Tibial artery (tissue), 4 donors: ENCODE results near the gene IFNE.

ENCODE experiments used
- DNase-seq, 2 donors: peaks; one replicate each; pipeline ENCODE4 v3.0.0-alpha.2; 2019
- H3K27ac ChIP-seq, 2 donors: fragments of 200-600 bp; sonication (generic) in 1 of 2; 1 replicate in 1 of 2; 2 replicates in 1 of 2; pipeline ENCODE4 v1.5.1; 2018 to 2019; ENCODE audit warnings: mild to moderate bottlenecking in 1 of 2
- H3K27me3 ChIP-seq, 2 donors: fragments of 200-600 bp; sonication (generic) in 1 of 2; one replicate each; pipeline versions ENCODE4 v1.5.1 to v1.6.0; 2016 to 2019
- H3K36me3 ChIP-seq, 3 donors: fragments of 200-600 bp; sonication (generic) in 2 of 3; one replicate each; pipeline ENCODE4 v1.5.1; 2016 to 2019; ENCODE audit warnings: mild to moderate bottlenecking in 2 of 3
- H3K4me1 ChIP-seq, 4 donors: fragments of 200-600 bp; sonication (generic) in 2 of 4; 1 replicate in 3 of 4; 2 replicates in 1 of 4; pipeline ENCODE4 v1.5.1; 2016 to 2019
- H3K4me3 ChIP-seq, 2 donors: fragments of 200-600 bp; sonication (generic) in 1 of 2; 1 replicate in 1 of 2; 2 replicates in 1 of 2; pipeline ENCODE4 v1.5.1; 2018 to 2019; ENCODE audit warnings: mild to moderate bottlenecking in 2 of 2
- H3K9me3 ChIP-seq, 3 donors: fragments of 200-600 bp; sonication (generic) in 1 of 3; one replicate each; pipeline ENCODE4 v1.5.1; 2016 to 2019
- CTCF ChIP-seq, 2 experiments: fragments of 200-600 bp in 1 of 2; fragments of 450-650 bp in 1 of 2; IDR thresholded peaks; one replicate each; pipeline ENCODE4 v1.5.1; 2017 to 2019; ENCODE audit warnings: antibody characterized with exemption in 2 of 2, mild to moderate bottlenecking in 1 of 2, moderate library complexity in 1 of 2
- intact Hi-C: fragments of 100-400 bp; cut with DNase I; formaldehyde crosslinking; loops from one replicate; pipeline ENCODE4 v1.15.0; 2023; ENCODE audit warnings: low total_unique reads

Gene IFNE

GRCh38 chr9:21523021-21524014 lies 41.2 kb upstream of the IFNE start:
- no peaks in the 10 kb centered on the region for H3K9me3 ChIP-seq
- H3K27me3 ChIP-seq: peaks cover 0 to 7% of the 10 kb centered on the region in 2 donors
- H3K4me1 ChIP-seq: no peaks in the 10 kb centered on the region
- H3K27ac ChIP-seq: no peak overlapping the region
- H3K4me3 ChIP-seq: no peak overlapping the region
- DNase-seq: no peak
- H3K36me3 ChIP-seq: no peaks in the 10 kb centered on the region
- intact Hi-C loops: no loop called here
- TF ChIP-seq CTCF (IDR thresholded peaks at IDR 0.05): no peak

- no peak overlapping the region for H3K4me3 ChIP-seq
- intact Hi-C loops: no loop called here
- H3K36me3 ChIP-seq: no peaks in the 10 kb centered on the region
- no peak overlapping the region for H3K27ac ChIP-seq
- no peak for TF ChIP-seq CTCF (IDR thresholded peaks at IDR 0.05)
- no peaks in the 10 kb centered on the region for H3K4me1 ChIP-seq
- H3K9me3 ChIP-seq: no peaks in the 10 kb centered on the region
- no peak for DNase-seq
- H3K27me3 ChIP-seq: no peaks in the 10 kb centered on the region
Measured at GRCh38 chr9:21522348-21522747, 40.2 kb upstream of the IFNE start.

GRCh38 chr9:21521448-21521847 lies 39.3 kb upstream of the IFNE start:
- H3K4me1 ChIP-seq: no peaks in the 10 kb centered on the region
- intact Hi-C loops: no loop called here
- no peak for TF ChIP-seq CTCF (IDR thresholded peaks at IDR 0.05)

GRCh38 chr9:21520501-21521228 lies 38.6 kb upstream of the IFNE start:
- no peak for DNase-seq

More at GRCh38 chr9:21521448-21521847, 39.3 kb upstream of the IFNE start:
- Histone ChIP-seq H3K9me3 (no peaks in the 10 kb centered on the region), H3K27me3 (no peaks in the 10 kb centered on the region), H3K27ac (no peak overlapping the region), H3K4me3 (no peak overlapping the region), H3K36me3 (no peaks in the 10 kb centered on the region)
- DNase-seq: no peak

More at GRCh38 chr9:21520501-21521228, 38.6 kb upstream of the IFNE start:
- H3K4me3 ChIP-seq: no peak overlapping the region
- H3K9me3 ChIP-seq: no peaks in the 10 kb centered on the region
- H3K27me3 ChIP-seq: no peaks in the 10 kb centered on the region
- H3K4me1 ChIP-seq: no peaks in the 10 kb centered on the region
- H3K27ac ChIP-seq: no peak overlapping the region
- intact Hi-C loops: no loop called here
- H3K36me3 ChIP-seq: no peaks in the 10 kb centered on the region
- TF ChIP-seq CTCF (IDR thresholded peaks at IDR 0.05): no peak
